ENCODE data around the gene XRCC5.
"Not testable (repeated sequence)": the region's sequence is repeated elsewhere in the genome, so short reads cannot be mapped to it uniquely, and the experiment has no call there.

The XRCC5 gene

DNA sequence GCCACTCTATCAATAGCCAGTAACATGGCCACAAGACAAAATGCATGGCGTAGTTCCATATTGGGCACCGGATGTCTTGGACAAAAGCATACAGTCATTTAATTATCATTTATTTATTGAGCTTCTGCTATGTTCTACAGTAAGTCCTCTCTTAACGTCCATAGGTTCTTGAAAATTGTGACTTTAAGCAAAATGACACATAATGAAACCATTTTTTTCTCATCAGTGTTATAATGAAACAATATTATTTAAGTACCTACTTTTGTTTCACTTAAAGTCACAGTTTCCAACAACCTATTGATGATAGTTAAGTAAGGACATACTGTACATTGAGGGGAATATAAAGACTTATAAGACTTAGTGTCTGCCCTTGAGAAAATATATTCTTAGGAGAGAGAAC, 84.9 kb downstream of the XRCC5 start:
- Mint-ChIP-seq H3K36me3 (peaks cover 47% of the 10 kb centered on the region), H3K4me1 (peaks cover 11% of the 10 kb centered on the region), H3K9me3 (no peaks in the 10 kb centered on the region), H3K27ac (peak overlapping the region; percentile 48), H3K27me3 (no peaks in the 10 kb centered on the region), H3K4me3 (peak overlapping the region; percentile 41)
- ATAC-seq (ENCODE audit: low read depth) (no peak), DNase-seq (ENCODE audit: low spot score in 2 of 2) (no peak)

DNA sequence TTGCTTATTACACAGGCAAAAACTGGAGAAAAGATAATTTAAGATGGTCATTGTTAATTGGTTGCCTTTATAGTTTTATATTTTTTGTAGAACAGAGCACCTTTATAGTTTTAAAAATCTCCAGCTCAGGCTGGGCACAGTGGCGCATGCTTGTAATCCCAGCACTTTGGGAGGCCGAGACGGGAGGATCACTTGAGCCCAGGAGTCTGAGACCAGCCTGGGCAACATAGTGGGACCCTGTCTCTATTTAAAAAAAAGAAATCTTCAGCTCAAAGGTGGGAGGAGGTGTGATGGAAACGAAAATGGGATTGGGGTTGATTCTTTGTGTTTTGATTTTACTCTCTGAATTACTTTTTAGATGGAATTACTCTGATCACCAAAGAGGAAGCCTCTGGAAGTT, 85.4 kb downstream of the XRCC5 start:
- no peak overlapping the region for H3K4me3 Mint-ChIP-seq
- no peaks in the 10 kb centered on the region for H3K27me3 Mint-ChIP-seq
- peaks cover 9% of the 10 kb centered on the region for H3K4me1 Mint-ChIP-seq

DNA sequence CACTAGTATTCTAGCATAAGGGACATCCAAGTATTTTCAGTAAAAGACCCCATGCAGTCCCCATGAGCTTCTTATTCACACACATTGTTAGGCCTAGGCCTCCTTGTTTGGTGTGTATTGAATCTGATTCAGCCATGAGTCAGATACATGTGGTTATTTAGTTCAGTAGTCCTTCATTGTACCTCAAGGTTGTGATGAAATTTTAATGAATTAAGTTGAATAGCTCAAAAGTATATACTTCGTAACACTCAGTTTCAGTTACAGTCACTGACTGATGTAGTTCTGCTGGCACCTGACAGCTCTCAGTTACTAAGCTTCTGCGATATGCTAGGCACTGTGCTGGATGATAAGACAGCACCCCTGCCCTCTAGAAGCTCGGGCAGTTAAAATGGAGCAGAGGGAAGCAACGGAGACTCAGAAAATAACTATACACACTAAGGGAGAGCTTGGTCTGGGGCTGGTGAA, 86.4 kb downstream of the XRCC5 start:
- H3K27me3 Mint-ChIP-seq = no peaks in the 10 kb centered on the region
- H3K36me3 Mint-ChIP-seq = peaks cover 49% of the 10 kb centered on the region
- ATAC-seq (ENCODE audit: low read depth) (no peak), DNase-seq (ENCODE audit: low spot score in 2 of 2) (no peak)
- H3K4me1 Mint-ChIP-seq = peaks cover 9% of the 10 kb centered on the region
- no peaks in the 10 kb centered on the region for H3K9me3 Mint-ChIP-seq
- H3K4me3 Mint-ChIP-seq = no peak overlapping the region
- peak overlapping the region; percentile 28 for H3K27ac Mint-ChIP-seq

More for the DNA sequence above, 85.4 kb downstream of the XRCC5 start:
- Mint-ChIP-seq H3K27ac (peak overlapping the region; percentile 48), H3K36me3 (peaks cover 48% of the 10 kb centered on the region), H3K9me3 (no peaks in the 10 kb centered on the region)
- ATAC-seq (ENCODE audit: low read depth) (no peak), DNase-seq (ENCODE audit: low spot score in 2 of 2) (no peak)

DNA sequence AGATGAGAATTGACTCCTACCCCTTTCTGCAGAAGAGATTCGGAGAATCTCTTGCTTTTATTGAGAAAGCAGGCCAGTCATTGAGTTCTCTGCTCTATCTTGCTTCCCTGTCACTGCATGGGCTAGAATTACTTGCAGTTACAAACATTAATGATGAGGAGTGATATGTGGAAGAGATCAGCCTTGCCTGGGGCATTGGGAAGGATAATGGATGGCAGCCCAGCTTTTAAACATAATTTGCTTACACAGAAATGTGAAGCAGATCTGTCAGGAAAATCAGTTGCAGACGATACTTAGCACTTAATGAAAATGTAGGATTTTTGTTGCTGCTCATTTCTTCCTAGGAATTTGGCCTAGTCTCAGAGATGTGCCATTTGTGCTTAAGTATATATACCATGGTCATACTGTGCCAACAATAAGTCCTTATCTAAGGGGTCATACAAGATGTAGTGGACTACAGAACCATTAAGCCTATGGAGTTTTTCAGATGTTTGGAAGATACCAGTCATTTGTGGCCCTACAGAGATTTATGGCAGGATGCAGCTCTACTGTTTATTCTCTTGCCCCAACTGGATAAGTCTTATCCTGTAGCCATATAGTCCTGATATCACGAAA, 92.7 kb downstream of the XRCC5 start:
- H3K4me3 Mint-ChIP-seq = no peak overlapping the region
- H3K27ac Mint-ChIP-seq = no peak overlapping the region
- no peaks in the 10 kb centered on the region for H3K27me3 Mint-ChIP-seq
- H3K36me3 Mint-ChIP-seq = peaks cover 50% of the 10 kb centered on the region
- H3K4me1 Mint-ChIP-seq = peaks cover 11% of the 10 kb centered on the region
- no peaks in the 10 kb centered on the region for H3K9me3 Mint-ChIP-seq
- no peak for DNase-seq (ENCODE audit: low spot score in 2 of 2)
- no peak for ATAC-seq (ENCODE audit: low read depth)

DNA sequence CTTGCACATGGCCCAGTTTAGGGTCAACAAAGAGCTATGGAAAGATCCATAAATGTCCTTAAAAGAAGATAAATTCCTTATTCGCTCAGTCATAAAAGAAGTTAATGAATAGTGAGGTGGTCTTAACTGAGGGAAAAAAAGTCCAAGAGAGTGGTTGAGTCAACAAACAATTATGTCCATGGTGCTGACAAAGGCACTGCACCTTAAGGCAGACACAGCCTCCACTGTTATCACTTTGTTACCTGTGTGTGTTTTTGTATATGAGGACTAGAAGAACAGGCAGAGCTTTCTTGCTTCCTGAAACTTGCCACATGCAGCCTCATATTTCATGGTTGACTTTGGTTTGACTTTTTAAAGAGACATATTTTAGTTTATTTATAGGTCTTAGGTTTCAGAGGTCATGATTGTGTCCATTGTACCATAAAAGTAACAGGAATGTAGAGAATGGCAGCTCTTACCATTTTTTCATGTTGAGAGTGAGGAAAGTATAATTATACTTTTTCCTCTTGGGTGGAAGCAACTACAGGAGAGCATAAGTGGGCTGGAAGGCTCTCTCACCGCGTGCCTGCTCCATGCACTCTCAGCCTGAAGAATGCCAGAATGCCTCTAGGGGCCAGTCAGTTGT, 93.6 kb downstream of the XRCC5 start:
- DNase-seq (ENCODE audit: low spot score in 2 of 2) (no peak), ATAC-seq (ENCODE audit: low read depth) (no peak)
- Mint-ChIP-seq H3K4me1 (peaks cover 11% of the 10 kb centered on the region), H3K4me3 (no peak overlapping the region), H3K9me3 (no peaks in the 10 kb centered on the region), H3K36me3 (peaks cover 44% of the 10 kb centered on the region), H3K27me3 (no peaks in the 10 kb centered on the region), H3K27ac (no peak overlapping the region)

DNA sequence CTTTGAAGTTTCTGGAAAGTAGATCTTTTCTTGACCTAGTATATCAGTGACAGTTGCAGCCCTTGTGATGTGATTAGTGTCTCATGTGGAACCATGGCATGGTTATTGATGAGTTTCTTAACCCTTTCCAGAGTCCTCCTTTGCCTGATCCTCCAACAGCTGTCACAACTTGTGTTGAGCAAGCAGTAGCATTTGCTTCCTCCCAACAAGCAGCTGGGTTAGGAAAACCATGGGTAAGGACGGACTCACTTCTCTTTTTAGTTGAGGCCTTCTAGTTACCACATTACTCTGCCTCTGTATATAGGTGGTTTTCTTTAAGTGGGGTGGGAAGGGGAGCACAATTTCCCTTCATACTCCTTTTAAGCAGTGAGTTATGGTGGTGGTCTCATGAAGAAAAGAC, 96.3 kb downstream of the XRCC5 start:
- Mint-ChIP-seq H3K4me3 (no peak overlapping the region), H3K4me1 (peaks cover 13% of the 10 kb centered on the region), H3K27me3 (no peaks in the 10 kb centered on the region), H3K36me3 (peaks cover 39% of the 10 kb centered on the region), H3K27ac (peak overlapping the region; percentile 36), H3K9me3 (no peaks in the 10 kb centered on the region)
- DNase-seq (ENCODE audit: low spot score in 2 of 2) (no peak), ATAC-seq (ENCODE audit: low read depth) (no peak)

DNA sequence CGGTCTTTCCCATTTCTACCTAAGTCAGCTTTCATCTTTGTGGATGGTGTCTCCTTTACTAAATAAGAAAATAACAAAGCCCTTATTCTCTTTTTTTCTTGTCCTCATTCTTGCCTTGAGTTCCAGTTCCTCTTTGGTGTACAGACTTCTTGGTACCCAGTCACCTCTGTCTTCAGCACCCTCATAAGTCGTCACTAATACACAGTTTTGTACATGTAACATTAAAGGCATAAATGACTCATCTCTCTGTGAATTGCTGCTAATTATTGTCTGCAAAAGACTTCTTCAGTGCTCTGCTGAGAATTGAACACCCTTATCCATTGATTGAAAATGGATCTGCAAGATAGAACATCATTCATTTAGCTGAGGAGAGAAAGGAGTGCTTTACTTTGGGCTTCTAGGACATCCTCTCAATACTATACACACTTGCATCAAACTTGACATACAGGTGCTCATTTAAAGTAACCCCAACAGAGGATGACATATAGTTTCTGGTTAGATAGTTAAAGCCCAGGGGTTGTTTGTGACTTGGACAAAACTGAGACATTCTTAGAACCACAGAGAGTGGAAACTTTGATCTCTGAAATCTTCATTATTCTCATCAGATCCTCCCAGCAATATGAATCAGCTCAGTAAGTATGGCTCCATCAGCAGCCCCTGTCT, 97.0 kb downstream of the XRCC5 start:
- ATAC-seq (ENCODE audit: low read depth) (peak; percentile 41), DNase-seq (ENCODE audit: low spot score in 2 of 2) (no peak)
- H3K27ac Mint-ChIP-seq = peak overlapping the region; percentile 36
- H3K4me3 Mint-ChIP-seq = no peak overlapping the region
- no peaks in the 10 kb centered on the region for H3K9me3 Mint-ChIP-seq
- no peaks in the 10 kb centered on the region for H3K27me3 Mint-ChIP-seq
- H3K4me1 Mint-ChIP-seq = peaks cover 13% of the 10 kb centered on the region
- H3K36me3 Mint-ChIP-seq = peaks cover 38% of the 10 kb centered on the region

DNA sequence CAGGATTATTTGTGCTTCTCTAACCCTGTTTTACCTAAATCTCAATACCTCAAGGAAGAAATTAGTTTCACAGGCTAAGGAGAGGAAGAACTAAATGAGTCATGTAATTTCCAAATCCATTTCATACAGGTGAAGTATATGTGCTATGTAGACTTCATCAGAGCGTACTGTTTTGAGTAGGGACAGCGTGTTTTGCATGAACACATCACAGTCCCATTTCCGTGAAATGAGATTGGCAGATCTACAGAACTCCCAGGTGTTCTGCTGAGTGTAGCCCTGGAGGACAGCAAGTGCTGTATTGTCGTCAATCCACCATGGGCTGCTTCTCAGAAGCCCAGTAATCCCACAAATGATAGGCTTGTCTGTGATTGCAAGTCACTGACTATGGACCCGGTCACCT, 97.7 kb downstream of the XRCC5 start:
- no peaks in the 10 kb centered on the region for H3K27me3 Mint-ChIP-seq

DNA sequence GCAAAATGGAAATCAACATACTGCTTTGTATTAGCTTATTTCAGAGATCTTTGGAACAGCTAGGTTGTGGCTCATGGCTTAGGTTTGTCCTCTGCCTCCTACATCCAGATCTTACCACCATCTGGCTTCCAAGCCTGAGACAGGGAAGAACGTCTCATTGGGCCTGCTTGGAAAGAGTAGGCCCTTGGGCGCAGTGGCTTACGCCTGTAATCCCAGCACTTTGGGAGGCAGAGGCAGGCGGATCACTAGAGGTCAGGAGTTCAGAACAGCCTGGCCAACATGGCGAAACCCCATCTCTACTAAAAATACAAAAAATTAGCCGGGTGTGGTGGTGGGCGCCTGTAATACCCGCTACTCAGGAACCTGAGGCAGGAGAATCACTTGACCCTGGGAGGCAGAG, 99.5 kb downstream of the XRCC5 start:
- peaks cover 28% of the 10 kb centered on the region for H3K36me3 Mint-ChIP-seq
- DNase-seq (ENCODE audit: low spot score in 2 of 2); ATAC-seq (ENCODE audit: low read depth); H3K9me3 Mint-ChIP-seq; H3K27me3 Mint-ChIP-seq; H3K4me3 Mint-ChIP-seq: not testable (repeated sequence)
- peaks cover 13% of the 10 kb centered on the region for H3K4me1 Mint-ChIP-seq
- peak overlapping the region; percentile 55 for H3K27ac Mint-ChIP-seq

More for the DNA sequence above, 97.7 kb downstream of the XRCC5 start:
- Mint-ChIP-seq H3K9me3 (no peaks in the 10 kb centered on the region), H3K36me3 (peaks cover 40% of the 10 kb centered on the region), H3K4me1 (peaks cover 13% of the 10 kb centered on the region), H3K4me3 (no peak overlapping the region), H3K27ac (no peak overlapping the region)
- no peak for DNase-seq (ENCODE audit: low spot score in 2 of 2)
- no peak for ATAC-seq (ENCODE audit: low read depth)

DNA sequence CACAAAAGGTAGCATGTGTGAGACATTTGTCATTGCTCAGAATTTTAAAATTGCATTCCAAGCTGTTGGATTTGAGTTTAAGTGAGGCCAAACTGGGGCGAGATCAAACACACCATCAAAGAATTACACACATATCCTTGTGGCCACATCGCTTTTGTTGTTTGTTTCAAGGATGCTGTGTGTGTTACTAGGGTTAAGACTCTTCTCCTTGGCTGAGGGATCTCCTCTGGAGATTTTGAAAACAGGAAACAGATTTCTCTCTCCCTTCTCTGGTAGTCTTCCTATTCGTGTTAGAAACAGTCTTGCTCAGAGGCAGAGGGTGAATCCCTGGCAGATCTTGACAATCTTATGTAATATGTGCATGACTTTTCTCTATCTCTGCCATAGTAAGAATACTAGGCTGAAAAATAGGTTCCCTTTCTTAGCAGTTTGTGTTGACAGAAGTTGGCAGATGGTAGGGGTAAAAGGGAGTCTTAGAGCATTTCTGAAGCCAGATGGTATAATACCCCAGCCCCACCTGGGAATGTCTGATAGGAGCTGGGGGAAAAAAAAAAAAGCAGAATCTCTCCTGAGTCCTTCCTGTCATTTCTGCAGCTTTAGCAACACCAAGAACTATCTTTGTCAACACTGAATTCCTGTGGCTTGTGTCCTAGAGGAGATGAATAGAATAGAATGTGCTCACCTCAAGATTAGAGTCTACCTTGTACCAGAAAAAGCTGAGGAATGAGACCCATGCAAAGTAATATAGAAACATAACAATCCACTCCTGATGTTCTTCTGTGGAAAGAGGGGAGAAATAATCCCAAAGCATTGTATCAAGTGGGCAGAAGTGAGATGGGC, 101.8 kb downstream of the XRCC5 start:
- DNase-seq (ENCODE audit: low spot score in 2 of 2) = no peak

DNA sequence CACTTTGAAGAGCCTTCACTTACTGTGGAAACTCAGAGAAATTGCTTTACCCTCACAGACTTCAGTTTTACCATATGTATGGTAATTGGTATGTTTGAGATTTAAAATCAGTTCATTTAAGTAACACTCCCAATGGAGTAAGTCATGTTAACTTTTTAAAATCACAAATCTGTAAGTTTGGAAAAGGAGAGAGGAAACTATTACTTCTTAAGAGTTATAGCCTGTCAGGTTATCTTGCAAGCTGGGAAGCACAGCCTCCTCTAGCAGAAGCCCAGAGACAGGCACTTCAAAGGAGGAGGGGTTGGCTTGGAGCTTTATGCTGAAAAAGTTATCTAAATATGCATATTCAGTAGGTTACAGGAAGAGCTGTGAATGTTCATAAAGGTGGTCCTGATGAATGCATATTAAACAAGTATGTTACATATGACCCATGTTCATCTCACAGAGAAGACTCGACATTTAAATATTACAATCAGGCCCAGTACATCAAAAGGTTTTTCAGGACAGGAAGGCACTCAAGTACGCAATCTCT, 102.5 kb downstream of the XRCC5 start:
- no peaks in the 10 kb centered on the region for H3K9me3 Mint-ChIP-seq
- ATAC-seq (ENCODE audit: low read depth) (no peak), DNase-seq (ENCODE audit: low spot score in 2 of 2) (no peak)
- peaks cover 13% of the 10 kb centered on the region for H3K36me3 Mint-ChIP-seq
- no peaks in the 10 kb centered on the region for H3K27me3 Mint-ChIP-seq
- no peak overlapping the region for H3K4me3 Mint-ChIP-seq
- peak overlapping the region; percentile 65 for H3K27ac Mint-ChIP-seq
- peaks cover 2% of the 10 kb centered on the region for H3K4me1 Mint-ChIP-seq

More for the DNA sequence above, 101.8 kb downstream of the XRCC5 start:
- Mint-ChIP-seq H3K36me3 (peaks cover 19% of the 10 kb centered on the region), H3K4me3 (no peak overlapping the region), H3K27ac (peak overlapping the region; percentile 65), H3K4me1 (peaks cover 6% of the 10 kb centered on the region), H3K9me3 (no peaks in the 10 kb centered on the region), H3K27me3 (no peaks in the 10 kb centered on the region)
- ATAC-seq (ENCODE audit: low read depth) = no peak

DNA sequence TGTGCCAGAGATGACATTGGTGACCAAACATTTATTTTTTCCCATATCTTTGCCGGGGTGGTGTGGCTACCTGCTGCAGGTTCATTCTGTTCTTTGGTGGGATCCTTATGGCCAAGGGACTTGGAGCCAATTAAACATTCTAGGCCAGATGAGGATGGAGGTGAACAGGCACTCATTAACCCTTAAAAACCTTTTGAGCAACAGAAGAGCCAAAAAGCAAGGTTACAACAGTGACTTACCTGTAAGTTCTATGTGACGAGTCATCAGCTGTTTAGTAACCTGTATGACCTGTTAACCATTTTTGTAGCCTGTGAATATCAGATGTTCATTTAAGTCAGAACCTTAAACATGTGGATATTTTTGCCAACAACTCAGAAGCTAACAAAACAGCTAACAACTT, 105.6 kb downstream of the XRCC5 start:
- H3K27me3 Mint-ChIP-seq = no peaks in the 10 kb centered on the region
- peaks cover 9% of the 10 kb centered on the region for H3K36me3 Mint-ChIP-seq
- no peak overlapping the region for H3K27ac Mint-ChIP-seq
- no peak overlapping the region for H3K4me3 Mint-ChIP-seq
- no peak for ATAC-seq (ENCODE audit: low read depth)
- no peak for DNase-seq (ENCODE audit: low spot score in 2 of 2)
- H3K4me1 Mint-ChIP-seq = peaks cover 2% of the 10 kb centered on the region
- H3K9me3 Mint-ChIP-seq = no peaks in the 10 kb centered on the region

DNA sequence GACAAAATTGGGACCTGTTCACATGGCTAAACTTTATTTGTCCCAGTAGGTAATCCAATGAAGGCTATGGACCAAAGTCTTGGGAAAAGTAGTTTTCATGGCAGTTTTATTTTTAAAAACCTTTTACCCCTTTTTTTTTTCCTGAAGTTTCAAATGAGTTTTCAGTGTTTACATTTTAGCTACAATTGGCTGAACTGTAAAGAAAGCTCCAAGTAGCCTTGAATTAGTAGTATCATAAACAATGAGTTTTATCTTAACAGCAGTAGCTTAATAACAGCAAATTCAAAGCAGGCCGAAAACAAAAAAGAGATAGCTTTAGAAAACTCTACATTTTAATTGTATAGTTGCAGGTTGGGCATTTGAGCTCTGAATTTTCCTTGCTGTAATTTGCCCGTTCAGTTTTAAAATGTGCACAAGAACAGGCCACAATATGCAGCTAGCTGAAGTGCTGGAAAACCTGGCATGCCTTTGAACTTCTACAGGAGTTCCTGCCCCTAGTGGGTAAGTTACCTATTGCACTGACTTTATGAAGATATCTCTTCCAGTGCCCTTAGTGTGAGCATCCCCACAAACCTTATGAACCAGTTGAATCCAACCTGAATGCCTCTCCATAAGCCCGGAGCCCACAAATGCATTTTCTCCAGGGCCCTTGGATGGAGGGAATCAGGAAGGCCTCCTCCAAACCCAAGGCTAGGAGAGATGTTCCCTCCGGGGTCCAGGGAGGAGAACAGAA, 106.7 kb downstream of the XRCC5 start:
- Mint-ChIP-seq H3K27ac (no peak overlapping the region), H3K36me3 (peaks cover 7% of the 10 kb centered on the region), H3K4me3 (no peak overlapping the region), H3K27me3 (no peaks in the 10 kb centered on the region), H3K4me1 (no peaks in the 10 kb centered on the region), H3K9me3 (no peaks in the 10 kb centered on the region)
- ATAC-seq (ENCODE audit: low read depth) (no peak), DNase-seq (ENCODE audit: low spot score in 2 of 2) (no peak)

Measured in memory B cell (primary cell).